Spinal cord (tissue), 10 donors: ENCODE measurements around the gene TMEM186. TPM values are rescaled to one million over a fixed set of nuclear protein-coding genes. Genes with fewer than 3 reads are reported as not detected.

Experiments
- DNase-seq, 6 donors: peaks; one replicate each; pipeline versions ENCODE4 v3.0.0 to v3.0.0-alpha.2; 2013 to 2015; ENCODE audit warnings: low spot score in 6 of 6, low read depth in 4 of 6
- H3K27ac ChIP-seq: one replicate; pipeline ENCODE4 v1.5.1; 2013; ENCODE audit warnings: low read depth, low read length, control low read depth
- H3K27me3 ChIP-seq: one replicate; pipeline ENCODE4 v1.6.1; 2013; ENCODE audit warnings: low read length; ENCODE audit not compliant: control insufficient read depth, insufficient read depth
- H3K36me3 ChIP-seq: one replicate; pipeline ENCODE4 v1.6.1; 2013; ENCODE audit warnings: low read length; ENCODE audit not compliant: control insufficient read depth, insufficient read depth
- H3K4me1 ChIP-seq: one replicate; pipeline ENCODE4 v1.6.1; 2013; ENCODE audit warnings: low read length; ENCODE audit not compliant: control insufficient read depth, insufficient read depth
- H3K4me3 ChIP-seq: one replicate; pipeline ENCODE4 v1.5.1; 2013; ENCODE audit warnings: low read depth, low read length, control low read depth
- H3K9me3 ChIP-seq: one replicate; pipeline ENCODE4 v1.6.1; 2013; ENCODE audit warnings: low read length; ENCODE audit not compliant: control insufficient read depth, insufficient read depth
- WGBS: methylation state at CpG from one replicate; pipeline ENCODE4 v1.1.5; 2013; ENCODE audit warnings: missing lambda C conversion rate; ENCODE audit not compliant: insufficient coverage; 5-methylcytosine and 5-hydroxymethylcytosine counted together
- polyA plus RNA-seq, 2 donors: library from polyadenylated mRNA; unstranded; fragments of 120-200 nt; gene quantifications; one replicate each; pipeline ENCODE4 v1.2.1, GENCODE V29; 2013; ENCODE audit not compliant: insufficient read length in 2 of 2
- total RNA-seq, 2 donors: library from RNA; depleted of rRNA in 1 of 2; stranded (reverse); fragments of 120-200 nt in 1 of 2; fragments of >200 nt in 1 of 2; gene quantifications; one replicate each; pipeline versions ENCODE4 v1.2.3 to v1.2.4, GENCODE V29; 2013 to 2014
- donor health status: healthy.

TMEM186 gene
- total and polyA plus RNA-seq, 4 donors: 7.6 to 14.2 (median 9.8) TPM

GRCh38 chr16:8831871-8832716 is 34.7 kb upstream of the TMEM186 start:
- H3K4me3 ChIP-seq: no peak overlapping the region
- no peaks in the 10 kb centered on the region for H3K9me3 ChIP-seq
- 43% methylated on average over 17 of the region's 18 CpGs for WGBS
- peaks cover 11% of the 10 kb centered on the region for H3K4me1 ChIP-seq
- no peaks in the 10 kb centered on the region for H3K27me3 ChIP-seq
- no peak overlapping the region for H3K27ac ChIP-seq
- peaks cover 13% of the 10 kb centered on the region for H3K36me3 ChIP-seq
- peak in 2 of 6 donors; percentile 53 to 74 for DNase-seq

GRCh38 chr16:8831450-8831849 is 34.0 kb upstream of the TMEM186 start:
- Histone ChIP-seq H3K4me1 (peaks cover 11% of the 10 kb centered on the region), H3K27ac (no peak overlapping the region), H3K9me3 (no peaks in the 10 kb centered on the region), H3K36me3 (peaks cover 13% of the 10 kb centered on the region), H3K4me3 (no peak overlapping the region), H3K27me3 (no peaks in the 10 kb centered on the region)
- no peak for DNase-seq
- 76% methylated on average over 6 of the region's 9 CpGs for WGBS

- Histone ChIP-seq H3K4me1 (peaks cover 11% of the 10 kb centered on the region), H3K27me3 (no peaks in the 10 kb centered on the region), H3K27ac (no peak overlapping the region), H3K9me3 (no peaks in the 10 kb centered on the region), H3K36me3 (peaks cover 13% of the 10 kb centered on the region), H3K4me3 (no peak overlapping the region)
- WGBS: 97% methylated on average over 6 of the region's 8 CpGs
- DNase-seq: no peak
Measured at GRCh38 chr16:8828541-8829165, 31.2 kb upstream of the TMEM186 start.

- Histone ChIP-seq H3K9me3 (no peaks in the 10 kb centered on the region), H3K36me3 (peaks cover 8% of the 10 kb centered on the region), H3K4me3 (no peak overlapping the region), H3K27ac (no peak overlapping the region), H3K27me3 (no peaks in the 10 kb centered on the region), H3K4me1 (no peaks in the 10 kb centered on the region)
- DNase-seq: no peak
- WGBS: 86% methylated on average over 1 of the region's 3 CpGs
Measured at GRCh38 chr16:8826278-8826879, 28.9 kb upstream of the TMEM186 start.

GRCh38 chr16:8822403-8822802 is 25.0 kb upstream of the TMEM186 start:
- WGBS: no CpG with 5 or more reads among the region's 3 CpGs
- H3K9me3 ChIP-seq: no peaks in the 10 kb centered on the region
- no peak overlapping the region for H3K4me3 ChIP-seq
- no peak for DNase-seq
- H3K36me3 ChIP-seq: peaks cover 6% of the 10 kb centered on the region
- no peak overlapping the region for H3K27ac ChIP-seq
- no peaks in the 10 kb centered on the region for H3K27me3 ChIP-seq
- no peaks in the 10 kb centered on the region for H3K4me1 ChIP-seq

GRCh38 chr16:8819411-8820034 is 22.1 kb upstream of the TMEM186 start:
- WGBS: no CpG with 5 or more reads among the region's 6 CpGs
- H3K36me3 ChIP-seq: peaks cover 13% of the 10 kb centered on the region

GRCh38 chr16:8818504-8819270 is 21.2 kb upstream of the TMEM186 start:
- no peak overlapping the region for H3K4me3 ChIP-seq
- no peaks in the 10 kb centered on the region for H3K27me3 ChIP-seq
- 60% methylated on average over 5 of the region's 10 CpGs for WGBS
- H3K9me3 ChIP-seq: no peaks in the 10 kb centered on the region
- H3K27ac ChIP-seq: no peak overlapping the region
- H3K36me3 ChIP-seq: peaks cover 19% of the 10 kb centered on the region
- DNase-seq: peak in 1 of 6 donors; percentile 75
- no peaks in the 10 kb centered on the region for H3K4me1 ChIP-seq

More at GRCh38 chr16:8819411-8820034, 22.1 kb upstream of the TMEM186 start:
- H3K4me1 ChIP-seq: no peaks in the 10 kb centered on the region
- H3K9me3 ChIP-seq: no peaks in the 10 kb centered on the region
- no peak overlapping the region for H3K4me3 ChIP-seq
- no peak overlapping the region for H3K27ac ChIP-seq
- H3K27me3 ChIP-seq: no peaks in the 10 kb centered on the region
- no peak for DNase-seq

GRCh38 chr16:8816967-8817655 is 19.7 kb upstream of the TMEM186 start:
- Histone ChIP-seq H3K4me3 (no peak overlapping the region), H3K27me3 (no peaks in the 10 kb centered on the region), H3K27ac (no peak overlapping the region), H3K4me1 (no peaks in the 10 kb centered on the region), H3K9me3 (no peaks in the 10 kb centered on the region), H3K36me3 (peaks cover 29% of the 10 kb centered on the region)
- peak in 1 of 6 donors; percentile 76 for DNase-seq
- WGBS: 76% methylated on average over 5 of the region's 6 CpGs
